ENCODE results near the gene CDCA7L.
A peak's percentile ranks its signal among the peaks of the same experiment; 100 is the strongest.
"Not testable (repeated sequence)": the region's sequence is repeated elsewhere in the genome, so short reads cannot be mapped to it uniquely, and the experiment has no call there.

The CDCA7L gene

DNA sequence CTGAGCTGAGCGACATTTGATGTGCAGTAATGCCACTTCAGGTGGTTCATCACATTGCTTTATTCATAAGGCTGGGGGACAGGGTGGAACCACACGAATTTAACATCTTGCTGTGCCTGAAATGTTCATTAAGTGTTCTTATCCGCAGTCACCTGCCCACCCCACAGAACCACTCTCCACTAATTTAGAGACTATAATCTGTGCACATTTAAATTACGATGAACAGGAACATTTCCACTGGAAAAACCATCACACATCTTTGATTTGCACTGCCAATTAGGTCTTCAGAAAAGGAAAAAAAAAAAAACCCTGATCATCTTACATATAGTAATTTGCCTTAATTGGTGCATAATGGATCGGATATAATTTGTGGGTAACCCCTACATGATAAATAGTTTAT is 2.3 kb downstream of the CDCA7L start:
- DNase-seq, result no peak

GRCh38 chr7:21942955-21943354 is 2.7 kb downstream of the CDCA7L start:
- DNase-seq, result no peak

GRCh38 chr7:21941611-21942141 is 4.0 kb downstream of the CDCA7L start:
- peak; percentile 32 for DNase-seq

DNA sequence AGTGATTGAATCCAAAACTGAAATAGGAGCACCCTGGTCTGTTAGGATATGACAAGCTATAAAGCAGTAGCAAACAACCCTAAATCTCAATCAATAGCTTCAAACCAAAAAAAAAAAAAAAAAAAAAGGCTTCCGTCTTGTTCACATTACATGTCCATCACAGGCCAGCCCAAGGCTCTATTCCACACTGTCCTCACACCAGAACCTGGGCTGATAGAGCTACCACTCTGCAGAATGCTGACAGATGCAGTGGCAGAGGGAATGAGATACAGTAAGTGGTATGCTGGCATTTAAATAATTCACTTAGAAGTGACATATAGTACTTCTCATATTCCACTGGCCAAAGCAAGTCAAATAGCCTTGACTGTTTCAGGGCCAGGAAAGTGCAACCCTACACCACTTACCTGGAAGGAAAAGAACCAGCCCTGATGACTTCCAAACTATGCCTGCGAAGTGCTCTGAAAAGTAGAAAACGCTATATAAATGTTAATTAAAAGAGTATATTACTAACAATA is 5.8 kb downstream of the CDCA7L start:
- DNase-seq, result no peak

DNA sequence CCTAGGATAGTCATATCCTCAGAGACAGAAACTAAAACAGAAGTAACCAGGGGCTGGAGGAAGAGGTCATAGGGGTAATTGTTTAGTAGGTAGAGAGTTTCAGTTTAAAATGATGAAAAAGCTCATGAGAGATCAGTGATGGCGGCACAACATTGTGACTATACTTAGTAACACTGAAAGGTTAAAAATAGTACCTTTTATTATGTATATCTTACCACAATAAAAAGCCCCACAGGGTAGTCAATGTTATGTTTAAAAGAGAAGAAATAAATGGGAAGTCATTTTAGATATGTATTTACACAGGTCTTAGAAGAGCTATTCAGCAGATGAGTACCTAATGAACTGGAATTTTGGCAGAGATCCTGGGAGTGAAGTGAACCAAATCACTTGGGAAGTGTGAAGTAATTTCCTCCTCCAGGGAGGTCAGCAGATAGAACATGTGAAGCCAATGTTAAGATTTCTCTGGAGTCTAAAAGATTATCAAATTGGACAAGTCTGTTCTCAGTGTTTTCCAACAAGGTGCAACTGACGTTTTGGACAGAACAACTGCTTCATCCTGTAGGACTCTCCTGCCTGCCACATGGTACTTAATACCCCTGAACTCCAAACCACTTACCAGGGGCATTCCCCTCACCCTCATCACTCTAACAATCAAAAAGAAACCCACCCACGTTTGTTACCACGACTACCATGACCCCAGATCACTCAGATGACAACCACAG is 6.4 kb downstream of the CDCA7L start:
- no peak for DNase-seq

DNA sequence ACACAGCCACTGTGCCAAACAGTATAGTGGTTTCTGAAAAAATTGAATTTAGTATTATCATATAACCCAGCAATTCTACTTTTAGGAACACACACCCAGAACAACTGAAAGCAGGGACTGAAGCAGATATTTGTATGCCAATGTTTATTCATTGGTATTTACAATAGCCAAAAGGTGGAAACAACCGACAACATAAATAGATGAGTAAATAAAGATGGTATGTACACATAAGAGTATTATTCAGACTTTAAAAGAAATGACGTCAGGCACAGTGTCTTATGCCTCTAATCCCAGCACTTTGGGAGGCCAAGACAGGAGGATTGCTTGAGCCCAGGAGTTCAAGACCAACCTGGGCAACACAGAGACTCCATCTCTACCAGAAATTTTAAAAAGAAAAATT is 7.2 kb downstream of the CDCA7L start:
- DNase-seq, result no peak

DNA sequence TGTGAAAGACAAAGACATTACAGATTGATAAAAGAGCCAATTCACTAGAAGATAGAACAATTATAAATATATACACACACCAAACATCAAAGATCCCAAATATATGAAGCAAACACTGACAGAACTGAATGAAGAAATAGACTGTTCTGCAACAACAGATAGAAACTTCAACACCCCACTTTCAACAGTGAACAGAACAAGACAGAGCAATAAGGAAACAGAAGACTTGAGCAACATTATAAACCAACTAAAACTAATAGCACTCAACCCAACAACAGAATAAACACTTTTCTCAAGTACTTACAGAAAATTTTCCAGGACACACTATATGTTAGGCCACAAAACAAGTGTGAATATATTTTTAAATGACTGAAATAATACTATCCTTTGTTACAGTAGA is 10.9 kb downstream of the CDCA7L start:
- no peak for DNase-seq

- not testable (repeated sequence) for DNase-seq
Measured at GRCh38 chr7:21933293-21933692, 12.4 kb downstream of the CDCA7L start.

DNA sequence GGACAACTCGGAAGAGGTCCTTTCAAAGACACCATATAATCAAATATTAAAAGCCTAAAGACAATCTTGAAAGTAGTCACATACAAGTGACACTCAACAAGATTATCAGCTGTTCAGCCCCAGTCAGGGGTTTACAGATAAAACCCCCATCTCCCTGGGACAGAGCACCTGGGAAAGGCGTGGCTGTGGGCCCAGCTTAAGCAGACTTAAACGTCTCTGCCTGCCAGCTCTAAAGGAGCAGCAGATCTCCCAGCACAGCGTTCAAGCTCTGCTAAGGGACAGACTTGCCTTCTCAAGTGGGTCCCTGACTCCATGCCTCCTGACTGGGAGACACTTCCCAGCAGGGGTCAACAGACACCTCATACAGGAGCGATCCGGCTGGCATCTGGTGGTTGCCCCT is 18.0 kb downstream of the CDCA7L start:
- no peak for DNase-seq

- no peak for DNase-seq
Measured at GRCh38 chr7:21926448-21926847, 19.3 kb downstream of the CDCA7L start.

- no peak for DNase-seq
Measured at GRCh38 chr7:21923658-21924057, 22.0 kb downstream of the CDCA7L start.

GRCh38 chr7:21922605-21923004 is 23.1 kb downstream of the CDCA7L start:
- DNase-seq, result no peak

GRCh38 chr7:21920936-21921335 is 24.8 kb downstream of the CDCA7L start:
- no peak for DNase-seq

DNA sequence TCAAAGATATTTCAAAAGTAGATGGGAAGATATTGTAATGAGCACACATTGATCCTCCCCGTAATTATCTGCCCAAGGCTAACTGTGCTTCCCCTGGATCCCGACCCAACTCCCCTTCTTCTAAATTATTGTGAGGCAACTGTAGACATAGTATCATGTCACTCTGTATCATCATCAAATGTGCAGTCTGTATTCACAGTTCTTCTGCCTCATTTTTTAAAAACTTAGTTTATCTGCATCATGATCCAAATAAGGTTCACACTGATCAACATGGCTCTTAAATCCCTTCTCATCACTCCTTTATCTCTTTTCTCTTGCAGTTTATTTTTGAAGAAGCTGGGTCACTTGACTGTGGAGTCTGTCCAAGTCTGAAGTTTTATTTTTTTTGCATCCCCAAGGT is 27.5 kb downstream of the CDCA7L start:
- DNase-seq, result no peak

- no peak for DNase-seq
Measured at GRCh38 chr7:21916629-21917028, 29.1 kb downstream of the CDCA7L start.

DNA sequence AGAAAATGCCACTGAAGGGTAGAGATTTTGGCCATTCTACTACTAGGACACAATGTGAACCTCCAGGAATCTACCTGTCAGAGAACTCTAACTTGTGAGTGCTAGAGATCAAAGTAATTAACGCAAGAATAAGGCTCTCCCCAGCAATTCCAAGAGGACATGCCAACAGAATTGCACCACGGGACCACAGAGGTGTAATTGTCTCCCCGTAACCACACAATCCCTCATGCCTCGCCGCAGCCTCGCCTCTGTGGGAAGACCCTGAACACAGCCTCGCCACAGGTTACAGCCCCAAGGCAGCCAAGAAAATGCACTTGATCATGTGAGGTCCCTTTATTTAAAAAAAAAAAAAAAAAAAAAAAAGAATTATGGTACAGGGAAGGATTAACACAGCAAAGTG is 29.5 kb downstream of the CDCA7L start:
- no peak for DNase-seq

DNA sequence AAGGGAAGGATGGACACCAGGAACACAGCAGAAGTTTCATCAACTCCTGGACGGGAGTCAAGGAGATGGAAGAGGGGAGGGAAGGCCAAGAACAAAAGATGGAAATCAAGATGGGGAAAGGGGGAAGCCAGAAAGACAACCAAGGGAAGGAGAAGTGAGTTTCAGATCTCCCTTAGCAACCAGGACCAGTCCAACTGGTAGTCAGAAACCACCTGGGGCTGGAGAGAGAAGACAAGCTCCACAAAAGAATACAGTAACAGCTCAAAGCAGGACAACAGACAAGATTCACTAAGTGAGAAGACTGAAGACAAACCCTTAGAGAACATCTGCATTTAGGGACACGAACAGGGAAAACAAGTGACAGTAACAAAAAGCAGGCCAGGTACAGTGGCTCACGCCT is 30.6 kb downstream of the CDCA7L start:
- DNase-seq, result no peak

- no peak for DNase-seq
Measured at GRCh38 chr7:21914671-21915070, 31.0 kb downstream of the CDCA7L start.

- no peak for DNase-seq
Measured at GRCh38 chr7:21912931-21913780, 32.5 kb downstream of the CDCA7L start.

GRCh38 chr7:21912305-21912704 is 33.4 kb downstream of the CDCA7L start:
- no peak for DNase-seq

GRCh38 chr7:21911341-21911875 is 34.3 kb downstream of the CDCA7L start:
- no peak for DNase-seq

DNA sequence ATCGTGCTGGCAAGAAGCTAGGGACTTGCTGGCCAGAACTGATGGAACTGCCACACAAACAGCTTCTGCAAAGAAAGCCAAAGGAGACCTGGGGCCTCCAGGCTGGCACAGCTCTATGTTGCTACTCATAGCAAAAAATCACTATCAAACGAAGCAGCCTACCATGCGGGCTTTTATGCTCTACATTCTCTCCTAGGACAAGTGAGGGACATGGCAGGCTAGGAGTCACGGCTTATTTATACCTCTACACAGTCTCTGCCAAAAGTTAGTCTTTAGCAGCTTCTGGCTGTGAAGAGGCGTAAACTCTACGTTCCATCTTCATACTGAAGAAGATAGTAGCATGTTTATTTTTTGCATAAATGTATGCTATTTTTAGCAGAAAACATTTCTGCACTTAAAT is 35.4 kb downstream of the CDCA7L start:
- no peak for DNase-seq

DNA sequence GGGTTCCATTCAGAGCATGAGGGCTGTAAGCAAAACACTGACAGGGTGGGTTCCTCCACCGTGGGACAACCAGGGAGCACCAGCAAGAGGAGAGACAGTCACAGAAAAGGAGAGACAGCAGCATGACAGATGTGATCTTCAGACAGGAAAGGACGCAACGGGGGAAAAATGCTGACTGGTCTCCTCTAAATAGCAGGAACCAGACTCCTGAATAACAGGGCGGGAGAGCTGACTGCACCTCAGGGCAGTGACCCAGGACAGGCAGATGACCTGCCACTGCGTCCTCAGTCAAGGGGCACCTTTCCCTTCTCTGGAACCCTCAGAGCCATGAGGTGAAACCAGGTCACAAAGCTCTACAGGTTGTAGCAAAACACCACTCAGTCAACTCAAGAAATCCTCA is 37.0 kb downstream of the CDCA7L start:
- no peak for DNase-seq

Measured in GDM1 (cell line).